Activated CD8-positive, alpha-beta T cell treated with anti-CD3 and anti-CD28 coated beads for 36 hours (primary cell): ENCODE measurements around the gene EYS. TPM values are rescaled to one million over a fixed set of nuclear protein-coding genes. Genes with fewer than 3 reads are reported as not detected.
"Not testable (repeated sequence)": the region's sequence is repeated elsewhere in the genome, so short reads cannot be mapped to it uniquely, and the experiment has no call there.

ENCODE experiments used
- ATAC-seq: fragments of 200-7000 bp; cut with Tn5 transposase; one replicate; pipeline ENCODE4 v1.10.0; 2021; ENCODE audit warnings: mild to moderate bottlenecking, moderate library complexity
- CTCF ChIA-PET: fragments of 350-600 bp; sonication (Branson Sonifier 250); formaldehyde crosslinking; loops from one replicate; lab custom pipeline; 2021; ENCODE audit warnings: antibody characterized with exemption; lab: Charles Lee
- POLR2A ChIA-PET: fragments of 350-600 bp; sonication (Branson Sonifier 250); formaldehyde crosslinking; loops from one replicate; lab custom pipeline; 2021; ENCODE audit warnings: antibody characterized with exemption; lab: Charles Lee
- DNase-seq: peaks from one replicate; pipeline ENCODE4 v3.0.0-alpha.2; 2020
- H3K27ac Mint-ChIP-seq: one replicate; pipeline ENCODE4 v1.8.0; 2021; ENCODE audit warnings: mild to moderate bottlenecking, mixed read lengths
- H3K27me3 Mint-ChIP-seq: one replicate; pipeline ENCODE4 v1.8.0; 2021; ENCODE audit warnings: mixed read lengths
- H3K36me3 Mint-ChIP-seq: one replicate; pipeline ENCODE4 v1.8.0; 2021; ENCODE audit warnings: low read depth, mixed read lengths
- H3K4me1 Mint-ChIP-seq: one replicate; pipeline ENCODE4 v1.8.0; 2021; ENCODE audit warnings: low read depth, mixed read lengths
- H3K4me3 Mint-ChIP-seq: one replicate; pipeline ENCODE4 v1.8.0; 2021; ENCODE audit warnings: mild to moderate bottlenecking, moderate library complexity, mixed read lengths
- H3K9me3 Mint-ChIP-seq: one replicate; pipeline ENCODE4 v1.8.0; 2021; ENCODE audit warnings: mixed read lengths
- CTCF ChIP-seq: fragments of 200-600 bp; IDR thresholded peaks from one replicate; pipeline ENCODE4 v1.8.0; 2022; ENCODE audit warnings: antibody characterized with exemption, mild to moderate bottlenecking
- intact Hi-C: fragments of 100-400 bp; cut with micrococcal nuclease; formaldehyde crosslinking; loops from one replicate; pipeline ENCODE4 v1.10.0; 2022
- total RNA-seq, 2 experiments: library from RNA; stranded (reverse); gene quantifications; one replicate each; pipeline ENCODE4 v1.2.3, GENCODE V29; 2021

The EYS gene
- total RNA-seq, 2 experiments from 2014 or later, result not detected

- Mint-ChIP-seq H3K27me3 (no peaks in the 10 kb centered on the region), H3K9me3 (peaks cover 18% of the 10 kb centered on the region), H3K36me3 (peaks cover 18% of the 10 kb centered on the region), H3K4me1 (no peaks in the 10 kb centered on the region), H3K4me3 (no peak overlapping the region), H3K27ac (no peak overlapping the region)
- POLR2A ChIA-PET, result no interaction called here
- no peak for ATAC-seq
- intact Hi-C loops, result no loop called here
- DNase-seq, result no peak
- CTCF ChIA-PET, result interaction anchor here (11.0 kb wide), 1 partner anchor 158 kb away, joined by 136 read pairs; no protein-coding TSS in a partner anchor
- TF ChIP-seq CTCF, result no peak
These were observed 1949.2 kb downstream of the EYS start for GRCh38 chr6:63757826-63758225.

- ATAC-seq, H3K27me3 Mint-ChIP-seq, DNase-seq, H3K4me3 Mint-ChIP-seq, H3K27ac Mint-ChIP-seq, intact Hi-C loops, H3K4me1 Mint-ChIP-seq, POLR2A ChIA-PET: not testable (repeated sequence)
- CTCF ChIA-PET, result interaction anchor here (11.0 kb wide), 1 partner anchor 158 kb away, joined by 136 read pairs; no protein-coding TSS in a partner anchor
- peaks cover 18% of the 10 kb centered on the region for H3K36me3 Mint-ChIP-seq
- H3K9me3 Mint-ChIP-seq, result peaks cover 18% of the 10 kb centered on the region
These were observed 1949.8 kb downstream of the EYS start for GRCh38 chr6:63757275-63757674.

GRCh38 chr6:63750400-63750799 lies 1956.6 kb downstream of the EYS start:
- Mint-ChIP-seq H3K4me1 (no peaks in the 10 kb centered on the region), H3K4me3 (no peak overlapping the region), H3K9me3 (peaks cover 3% of the 10 kb centered on the region), H3K36me3 (peaks cover 11% of the 10 kb centered on the region), H3K27ac (no peak overlapping the region), H3K27me3 (peaks cover 3% of the 10 kb centered on the region)
- ChIA-PET POLR2A (no interaction called here), CTCF (no interaction called here)
- ATAC-seq (no peak), DNase-seq (no peak)
- TF ChIP-seq CTCF, result no peak
- intact Hi-C loops, result no loop called here

- no peak overlapping the region for H3K27ac Mint-ChIP-seq
- intact Hi-C loops, result no loop called here
- H3K9me3 Mint-ChIP-seq, result no peaks in the 10 kb centered on the region
- H3K36me3 Mint-ChIP-seq, result peaks cover 2% of the 10 kb centered on the region
- no peak overlapping the region for H3K4me3 Mint-ChIP-seq
- ChIA-PET POLR2A (no interaction called here), CTCF (no interaction called here)
- H3K27me3 Mint-ChIP-seq, result peaks cover 3% of the 10 kb centered on the region
- no peaks in the 10 kb centered on the region for H3K4me1 Mint-ChIP-seq
- ATAC-seq (no peak), DNase-seq (no peak)
- TF ChIP-seq CTCF, result no peak
These were observed 1961.2 kb downstream of the EYS start for GRCh38 chr6:63745784-63746183.

- no peaks in the 10 kb centered on the region for H3K9me3 Mint-ChIP-seq
- ChIA-PET POLR2A (no interaction called here), CTCF (no interaction called here)
- peaks cover 2% of the 10 kb centered on the region for H3K36me3 Mint-ChIP-seq
- no peaks in the 10 kb centered on the region for H3K4me1 Mint-ChIP-seq
- no peak overlapping the region for H3K27ac Mint-ChIP-seq
- H3K4me3 Mint-ChIP-seq, result no peak overlapping the region
- DNase-seq (no peak), ATAC-seq (no peak)
- no peak for TF ChIP-seq CTCF
- intact Hi-C loops, result no loop called here
- H3K27me3 Mint-ChIP-seq, result peaks cover 3% of the 10 kb centered on the region
These were observed 1962.2 kb downstream of the EYS start for GRCh38 chr6:63744810-63745209.

GRCh38 chr6:63743691-63744090 lies 1963.3 kb downstream of the EYS start:
- H3K27me3 Mint-ChIP-seq, result peaks cover 3% of the 10 kb centered on the region
- no peak overlapping the region for H3K27ac Mint-ChIP-seq
- no peak overlapping the region for H3K4me3 Mint-ChIP-seq
- peaks cover 5% of the 10 kb centered on the region for H3K9me3 Mint-ChIP-seq
- H3K4me1 Mint-ChIP-seq, result no peaks in the 10 kb centered on the region
- peaks cover 2% of the 10 kb centered on the region for H3K36me3 Mint-ChIP-seq
- intact Hi-C loops, result no loop called here
- no peak for ATAC-seq
- no peak for DNase-seq
- ChIA-PET POLR2A (no interaction called here), CTCF (no interaction called here)
- no peak for TF ChIP-seq CTCF
